Breast epithelium (tissue), 3 donors: ENCODE measurements around the gene BSN.

Source experiments
- CTCF ChIP-seq, 3 donors: fragments of 450-650 bp; IDR thresholded peaks; one replicate each; pipeline ENCODE4 v1.5.1; 2016 to 2017; ENCODE audit warnings: antibody characterized with exemption in 3 of 3, mild to moderate bottlenecking in 3 of 3, moderate library complexity in 3 of 3
- POLR2A ChIP-seq: fragments of 450-650 bp; IDR thresholded peaks from one replicate; pipeline ENCODE4 v1.6.1; 2016; ENCODE audit warnings: antibody characterized with exemption, mild to moderate bottlenecking, moderate library complexity
- POLR2AphosphoS5 ChIP-seq, 3 donors: sonication (generic); formaldehyde crosslinking; IDR thresholded peaks; one replicate each; pipeline ENCODE4 v1.6.1; 2017; ENCODE audit warnings: antibody characterized with exemption in 3 of 3

DNA sequence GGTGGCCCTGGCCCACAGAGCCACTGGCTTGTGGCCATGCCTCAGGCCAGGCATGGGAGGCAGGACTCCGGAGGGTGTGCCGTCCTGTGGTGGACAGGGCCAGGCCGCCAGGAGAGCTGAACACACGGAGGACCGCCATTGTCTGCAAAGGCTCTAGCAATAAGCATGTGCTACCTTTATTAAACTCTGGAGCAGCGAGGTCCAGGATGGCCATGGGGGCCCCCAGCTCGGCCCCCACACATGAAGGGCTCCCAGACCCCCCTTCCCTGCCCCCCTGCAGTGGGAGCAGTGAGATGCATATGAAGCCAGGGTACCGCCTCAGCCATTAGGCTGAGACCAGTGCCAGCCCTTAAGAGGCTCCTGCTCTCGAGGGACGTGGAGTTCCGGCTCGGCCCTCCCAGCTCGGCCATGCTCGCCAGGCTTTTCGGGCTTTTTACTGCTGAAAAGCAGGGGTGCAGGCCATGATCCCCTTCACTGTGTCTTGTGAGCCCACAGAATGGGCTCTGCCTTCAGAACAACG, 162.5 kb downstream of the BSN start:
- no peak for TF ChIP-seq POLR2A
- no peak for TF ChIP-seq CTCF (IDR thresholded peaks at IDR 0.05)
- no peak for TF ChIP-seq POLR2AphosphoS5 (IDR thresholded peaks at IDR 0.05)
